ES-I3 (cell line): ENCODE data around the gene SLC47A2.

ENCODE experiments used
- H3K36me3 ChIP-seq: 2 replicates; pipeline ENCODE4 v1.6.1; 2013; ENCODE audit warnings: mild to moderate bottlenecking, low read length, control low read depth, moderate library complexity; ENCODE audit not compliant: insufficient read depth
- H3K4me1 ChIP-seq: 2 replicates; pipeline ENCODE4 v1.6.1; 2013; ENCODE audit warnings: mild to moderate bottlenecking, control low read depth, low read length; ENCODE audit not compliant: insufficient read depth
- H3K9ac ChIP-seq: 2 replicates; pipeline ENCODE4 v1.6.1; 2013; ENCODE audit warnings: low read depth, mild to moderate bottlenecking, low read length, moderate library complexity
- H3K9me3 ChIP-seq: 2 replicates; pipeline ENCODE4 v1.6.1; 2013; ENCODE audit warnings: mild to moderate bottlenecking, low read length, moderate library complexity; ENCODE audit not compliant: control insufficient read depth, insufficient read depth

SLC47A2 gene

GRCh38 chr17:19724501-19725420 lies 8.4 kb upstream of the SLC47A2 start:
- no peaks in the 10 kb centered on the region for H3K9me3 ChIP-seq
- H3K9ac ChIP-seq, result no peak overlapping the region
- no peaks in the 10 kb centered on the region for H3K4me1 ChIP-seq
- H3K36me3 ChIP-seq, result no peaks in the 10 kb centered on the region

- Histone ChIP-seq H3K36me3 (no peaks in the 10 kb centered on the region), H3K9me3 (no peaks in the 10 kb centered on the region), H3K9ac (no peak overlapping the region), H3K4me1 (no peaks in the 10 kb centered on the region)
Observed at GRCh38 chr17:19723964-19724363, 7.6 kb upstream of the SLC47A2 start.

GRCh38 chr17:19720631-19721426 lies 4.4 kb upstream of the SLC47A2 start:
- Histone ChIP-seq H3K4me1 (no peaks in the 10 kb centered on the region), H3K9me3 (no peaks in the 10 kb centered on the region), H3K9ac (no peak overlapping the region), H3K36me3 (no peaks in the 10 kb centered on the region)

GRCh38 chr17:19720210-19720475 lies 3.8 kb upstream of the SLC47A2 start:
- no peaks in the 10 kb centered on the region for H3K9me3 ChIP-seq
- H3K4me1 ChIP-seq, result no peaks in the 10 kb centered on the region
- H3K36me3 ChIP-seq, result no peaks in the 10 kb centered on the region
- no peak overlapping the region for H3K9ac ChIP-seq

- Histone ChIP-seq H3K9me3 (no peaks in the 10 kb centered on the region), H3K4me1 (no peaks in the 10 kb centered on the region), H3K9ac (no peak overlapping the region), H3K36me3 (no peaks in the 10 kb centered on the region)
Observed at GRCh38 chr17:19719355-19720209, 3.2 kb upstream of the SLC47A2 start.

GRCh38 chr17:19718613-19719354 lies 2.4 kb upstream of the SLC47A2 start:
- Histone ChIP-seq H3K9ac (no peak overlapping the region), H3K4me1 (no peaks in the 10 kb centered on the region), H3K9me3 (no peaks in the 10 kb centered on the region), H3K36me3 (no peaks in the 10 kb centered on the region)

GRCh38 chr17:19718041-19718612 lies 1.7 kb upstream of the SLC47A2 start:
- no peaks in the 10 kb centered on the region for H3K9me3 ChIP-seq
- H3K36me3 ChIP-seq, result no peaks in the 10 kb centered on the region
- no peaks in the 10 kb centered on the region for H3K4me1 ChIP-seq

GRCh38 chr17:19717411-19717908 lies 1.1 kb upstream of the SLC47A2 start:
- no peak overlapping the region for H3K9ac ChIP-seq
- H3K36me3 ChIP-seq, result no peaks in the 10 kb centered on the region
- no peaks in the 10 kb centered on the region for H3K4me1 ChIP-seq

More at GRCh38 chr17:19718041-19718612, 1.7 kb upstream of the SLC47A2 start:
- no peak overlapping the region for H3K9ac ChIP-seq

GRCh38 chr17:19717031-19717360 lies 612 bp upstream of the SLC47A2 start:
- Histone ChIP-seq H3K9ac (no peak overlapping the region), H3K36me3 (no peaks in the 10 kb centered on the region), H3K4me1 (no peaks in the 10 kb centered on the region), H3K9me3 (no peaks in the 10 kb centered on the region)

More at GRCh38 chr17:19717411-19717908, 1.1 kb upstream of the SLC47A2 start:
- H3K9me3 ChIP-seq, result no peaks in the 10 kb centered on the region

GRCh38 chr17:19714542-19715411 lies 1.6 kb downstream of the SLC47A2 start:
- Histone ChIP-seq H3K36me3 (no peaks in the 10 kb centered on the region), H3K4me1 (no peaks in the 10 kb centered on the region), H3K9me3 (no peaks in the 10 kb centered on the region), H3K9ac (no peak overlapping the region)

GRCh38 chr17:19713901-19714361 lies 2.5 kb downstream of the SLC47A2 start:
- no peak overlapping the region for H3K9ac ChIP-seq
- no peaks in the 10 kb centered on the region for H3K9me3 ChIP-seq
- no peaks in the 10 kb centered on the region for H3K4me1 ChIP-seq
- no peaks in the 10 kb centered on the region for H3K36me3 ChIP-seq

- no peaks in the 10 kb centered on the region for H3K36me3 ChIP-seq
- no peaks in the 10 kb centered on the region for H3K9me3 ChIP-seq
- H3K4me1 ChIP-seq, result no peaks in the 10 kb centered on the region
- no peak overlapping the region for H3K9ac ChIP-seq
Observed at GRCh38 chr17:19713462-19713861, 2.9 kb downstream of the SLC47A2 start.
